Measurements from ENCODE around the gene CLCN6.

CLCN6 gene

GRCh38 chr1:11806307-11806936, 431 bp downstream of the CLCN6 start:
- peak; percentile 62 to 78 for DNase-seq

DNA sequence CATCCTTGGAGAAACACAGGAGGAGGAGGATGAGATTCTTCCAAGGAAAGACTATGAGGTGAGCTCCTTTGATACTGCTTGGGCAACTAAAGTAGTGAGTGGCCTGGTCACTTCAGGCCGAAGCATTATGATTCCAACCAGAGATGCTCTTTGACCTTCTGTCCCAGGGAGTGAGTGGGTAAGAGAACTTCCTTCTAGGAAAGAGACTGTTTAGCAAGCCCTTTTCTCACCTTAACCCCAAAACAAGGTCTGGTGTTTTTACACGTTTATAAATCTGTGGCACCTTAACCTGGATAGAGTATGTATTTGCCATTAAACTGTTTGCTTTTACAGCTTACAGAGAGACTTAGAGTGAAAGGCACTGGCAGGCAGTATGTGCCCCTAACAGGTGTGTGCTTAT, 1.1 kb downstream of the CLCN6 start:
- TF ChIP-seq POLR2A (IDR thresholded peaks at IDR 0.05; ENCODE audit: low read length) (no peak), GATA1 (IDR thresholded peaks at IDR 0.05; ENCODE audit: low read depth, low read length) (no peak)
- DNase-seq, result no peak

More at GRCh38 chr1:11806307-11806936, 431 bp downstream of the CLCN6 start:
- TF ChIP-seq POLR2A (IDR thresholded peaks at IDR 0.05; ENCODE audit: low read length), result no peak
- TF ChIP-seq GATA1 (IDR thresholded peaks at IDR 0.05; ENCODE audit: low read depth, low read length), result no peak

DNA sequence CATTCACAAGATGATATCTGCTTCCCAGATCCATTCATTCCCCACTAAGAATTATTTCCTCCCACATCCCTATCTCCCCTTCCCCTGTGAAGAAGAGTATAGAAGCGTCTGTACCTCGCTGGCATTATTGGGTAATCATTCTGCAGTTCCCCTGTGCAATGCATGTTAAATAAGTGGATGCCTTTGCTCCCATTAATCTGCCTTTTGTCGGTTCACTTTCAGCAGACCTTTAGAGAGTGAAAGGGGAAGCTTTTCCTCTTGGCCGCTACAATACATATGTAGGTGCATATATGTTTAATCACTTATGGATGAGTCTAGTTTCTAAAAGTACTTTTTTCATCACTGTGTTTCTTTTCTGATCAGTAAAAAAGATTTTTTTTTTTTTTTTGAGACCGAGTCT, 7.0 kb downstream of the CLCN6 start:
- TF ChIP-seq GATA1 (IDR thresholded peaks at IDR 0.05; ENCODE audit: low read depth, low read length) (no peak), POLR2A (IDR thresholded peaks at IDR 0.05; ENCODE audit: low read length) (no peak)
- DNase-seq, result no peak

GRCh38 chr1:11817192-11817591, 11.2 kb downstream of the CLCN6 start:
- TF ChIP-seq POLR2A (IDR thresholded peaks at IDR 0.05; ENCODE audit: low read length) (no peak), GATA1 (IDR thresholded peaks at IDR 0.05; ENCODE audit: low read depth, low read length) (no peak)
- no peak for DNase-seq

DNA sequence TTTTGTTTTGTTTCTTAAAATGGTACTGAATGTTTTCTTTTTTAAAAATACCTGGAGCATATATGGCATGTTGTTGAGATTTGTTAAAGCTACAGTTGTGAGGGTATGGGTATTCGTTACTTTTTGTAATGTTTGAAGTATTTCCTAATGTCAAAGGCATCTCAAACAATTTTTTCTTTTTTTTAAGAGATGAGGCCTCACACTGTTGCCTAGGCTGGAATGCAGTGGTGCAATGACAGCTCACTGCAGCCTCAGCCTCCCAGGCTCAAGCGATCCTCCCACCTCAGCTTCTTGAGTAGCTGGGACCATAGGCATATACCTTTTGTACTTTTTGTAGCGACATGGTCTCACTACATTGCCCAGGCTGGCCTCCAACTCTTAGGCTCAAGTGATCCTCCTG, 16.1 kb downstream of the CLCN6 start:
- TF ChIP-seq POLR2A (IDR thresholded peaks at IDR 0.05; ENCODE audit: low read length), result no peak
- no peak for TF ChIP-seq GATA1 (IDR thresholded peaks at IDR 0.05; ENCODE audit: low read depth, low read length)
- no peak for DNase-seq

GRCh38 chr1:11823366-11824137, 17.6 kb downstream of the CLCN6 start:
- TF ChIP-seq GATA1 (IDR thresholded peaks at IDR 0.05; ENCODE audit: low read depth, low read length), result no peak
- TF ChIP-seq POLR2A (IDR thresholded peaks at IDR 0.05; ENCODE audit: low read length), result peak; percentile 12
- DNase-seq, result no peak

DNA sequence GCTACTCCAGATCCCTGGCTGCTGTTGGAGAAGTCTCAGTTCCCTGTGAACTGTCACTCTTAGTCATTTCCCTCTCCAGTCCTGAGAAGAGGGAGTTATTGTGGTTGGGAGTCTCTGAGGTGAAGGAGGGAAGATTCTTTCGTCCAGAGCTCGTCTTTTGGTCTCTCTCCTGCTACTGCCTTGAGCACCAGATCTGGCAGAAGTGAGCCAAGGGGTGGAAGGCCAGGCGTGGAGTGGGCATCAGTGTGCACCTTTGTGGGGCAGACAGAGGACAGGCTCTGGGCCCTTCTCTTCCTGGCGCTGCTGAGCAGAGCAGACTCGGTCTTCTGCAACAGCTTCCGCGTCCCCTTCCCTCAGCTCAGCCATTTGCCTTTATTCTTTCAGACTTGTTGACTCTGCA, 19.1 kb downstream of the CLCN6 start:
- DNase-seq, result no peak
- TF ChIP-seq POLR2A (IDR thresholded peaks at IDR 0.05; ENCODE audit: low read length) (no peak), GATA1 (IDR thresholded peaks at IDR 0.05; ENCODE audit: low read depth, low read length) (no peak)

GRCh38 chr1:11826946-11827345, 21.0 kb downstream of the CLCN6 start:
- no peak for TF ChIP-seq GATA1 (IDR thresholded peaks at IDR 0.05; ENCODE audit: low read depth, low read length)
- TF ChIP-seq POLR2A (IDR thresholded peaks at IDR 0.05; ENCODE audit: low read length), result no peak
- no peak for DNase-seq

DNA sequence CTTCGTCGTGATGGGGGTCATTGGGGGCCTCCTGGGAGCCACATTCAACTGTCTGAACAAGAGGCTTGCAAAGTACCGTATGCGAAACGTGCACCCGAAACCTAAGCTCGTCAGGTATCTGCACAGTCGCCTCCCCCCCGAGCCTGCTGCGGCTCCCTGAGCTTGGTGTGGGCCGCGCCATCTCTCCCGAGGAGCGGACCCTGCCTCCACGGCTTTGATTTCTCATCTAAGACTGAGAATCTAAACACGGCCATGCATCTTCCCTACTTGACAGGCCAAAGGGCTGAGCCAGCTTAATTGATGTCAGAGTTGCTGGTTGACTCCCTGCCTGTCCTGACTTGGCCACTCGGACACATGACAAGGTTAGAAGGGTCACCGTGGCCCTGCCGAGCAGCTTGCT, 22.5 kb downstream of the CLCN6 start:
- no peak for DNase-seq
- no peak for TF ChIP-seq GATA1 (IDR thresholded peaks at IDR 0.05; ENCODE audit: low read depth, low read length)
- TF ChIP-seq POLR2A (IDR thresholded peaks at IDR 0.05; ENCODE audit: low read length), result no peak

- TF ChIP-seq POLR2A (IDR thresholded peaks at IDR 0.05; ENCODE audit: low read length) (peak; percentile 11), GATA1 (IDR thresholded peaks at IDR 0.05; ENCODE audit: low read depth, low read length) (no peak)
- no peak for DNase-seq
Observed at GRCh38 chr1:11831945-11832725, 26.1 kb downstream of the CLCN6 start.

DNA sequence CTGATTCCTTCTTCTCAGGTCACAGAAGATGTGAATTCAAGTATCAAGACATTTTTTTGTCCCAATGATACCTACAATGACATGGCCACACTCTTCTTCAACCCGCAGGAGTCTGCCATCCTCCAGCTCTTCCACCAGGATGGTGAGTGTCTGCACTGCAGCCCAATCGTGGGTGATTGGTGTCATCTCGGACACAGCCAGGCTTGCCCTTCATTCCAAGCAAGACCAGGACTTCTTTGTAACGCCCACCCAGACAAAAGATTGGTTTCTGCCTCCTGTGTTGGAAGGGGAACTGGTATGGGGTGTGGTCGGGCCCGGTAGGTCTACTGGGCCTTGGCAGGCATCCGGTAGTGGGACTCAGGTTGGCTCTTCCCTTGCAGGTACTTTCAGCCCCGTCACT, 27.5 kb downstream of the CLCN6 start:
- DNase-seq, result no peak
- TF ChIP-seq GATA1 (IDR thresholded peaks at IDR 0.05; ENCODE audit: low read depth, low read length) (no peak), POLR2A (IDR thresholded peaks at IDR 0.05; ENCODE audit: low read length) (no peak)

DNA sequence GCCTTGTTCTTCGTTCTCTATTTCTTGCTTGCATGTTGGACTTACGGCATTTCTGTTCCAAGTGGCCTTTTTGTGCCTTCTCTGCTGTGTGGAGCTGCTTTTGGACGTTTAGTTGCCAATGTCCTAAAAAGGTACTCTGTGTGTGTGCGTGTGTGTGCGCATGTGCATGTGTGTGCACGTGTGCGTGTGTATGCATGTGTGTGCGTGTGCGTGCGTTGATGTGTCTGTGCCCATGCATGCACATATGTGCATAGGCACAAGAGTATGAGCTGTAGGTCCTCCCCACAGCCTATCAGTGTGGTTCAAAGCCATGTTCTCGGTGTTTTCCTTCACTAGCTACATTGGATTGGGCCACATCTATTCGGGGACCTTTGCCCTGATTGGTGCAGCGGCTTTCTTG, 27.9 kb downstream of the CLCN6 start:
- no peak for TF ChIP-seq GATA1 (IDR thresholded peaks at IDR 0.05; ENCODE audit: low read depth, low read length)
- no peak for DNase-seq

GRCh38 chr1:11835441-11836225, 29.6 kb downstream of the CLCN6 start:
- no peak for TF ChIP-seq POLR2A (IDR thresholded peaks at IDR 0.05; ENCODE audit: low read length)
- TF ChIP-seq GATA1 (IDR thresholded peaks at IDR 0.05; ENCODE audit: low read depth, low read length), result no peak

More at GRCh38 chr1:11835441-11836225, 29.6 kb downstream of the CLCN6 start:
- no peak for DNase-seq
